Measurements from ENCODE around the gene SPOCK3. TPM values are rescaled to one million over a fixed set of nuclear protein-coding genes. Genes with fewer than 3 reads are reported as not detected.

SPOCK3 gene
- polyA plus RNA-seq, 1 experiment = not detected

DNA sequence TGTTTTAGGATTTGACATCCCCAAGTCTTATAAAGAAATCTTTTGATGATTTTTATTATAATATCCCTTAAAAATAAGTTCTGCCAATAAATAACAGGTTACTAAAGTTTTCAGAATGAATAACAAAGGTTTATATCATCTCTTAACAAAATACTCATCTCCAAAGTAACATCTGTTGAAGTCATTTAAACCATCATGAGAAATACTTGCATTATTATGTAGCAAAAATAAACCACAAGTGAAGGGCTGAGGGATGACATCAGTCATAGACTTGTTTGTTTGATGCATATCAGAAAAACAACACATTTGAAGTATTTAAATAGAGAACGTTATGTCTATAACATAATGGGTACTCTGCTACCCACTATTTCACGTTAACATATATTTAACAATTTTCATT lies 114.9 kb downstream of the SPOCK3 start:
- Histone ChIP-seq H3K9me3 (ENCODE audit: control insufficient read depth, insufficient read depth, low read length) (peaks cover 3% of the 10 kb centered on the region; the same call in 1 of the 2 replicates), H3K27me3 (ENCODE audit: control insufficient read depth, insufficient read depth, low read length) (no peaks in the 10 kb centered on the region), H3K4me3 (ENCODE audit: low read depth, low read length) (no peak overlapping the region), H3K27ac (ENCODE audit: low read depth, low read length) (no peak overlapping the region)
- ChIA-PET POLR2A (no interaction called here), CTCF (no interaction called here)
- TF ChIP-seq CTCF (IDR thresholded peaks at IDR 0.05; ENCODE audit: low read depth, low read length) = no peak
- no peak for DNase-seq (ENCODE audit: low read depth, low spot score)

- peaks cover 3% of the 10 kb centered on the region; the same call in 1 of the 2 replicates for H3K9me3 ChIP-seq (ENCODE audit: control insufficient read depth, insufficient read depth, low read length)
- H3K27me3 ChIP-seq (ENCODE audit: control insufficient read depth, insufficient read depth, low read length) = no peaks in the 10 kb centered on the region
- DNase-seq (ENCODE audit: low read depth, low spot score) = no peak
- POLR2A ChIA-PET = no interaction called here
- H3K4me3 ChIP-seq (ENCODE audit: low read depth, low read length) = no peak overlapping the region
- TF ChIP-seq CTCF (IDR thresholded peaks at IDR 0.05; ENCODE audit: low read depth, low read length) = no peak
- H3K27ac ChIP-seq (ENCODE audit: low read depth, low read length) = no peak overlapping the region
- CTCF ChIA-PET = no interaction called here
Measured at GRCh38 chr4:167117273-167117672, 117.0 kb downstream of the SPOCK3 start.

DNA sequence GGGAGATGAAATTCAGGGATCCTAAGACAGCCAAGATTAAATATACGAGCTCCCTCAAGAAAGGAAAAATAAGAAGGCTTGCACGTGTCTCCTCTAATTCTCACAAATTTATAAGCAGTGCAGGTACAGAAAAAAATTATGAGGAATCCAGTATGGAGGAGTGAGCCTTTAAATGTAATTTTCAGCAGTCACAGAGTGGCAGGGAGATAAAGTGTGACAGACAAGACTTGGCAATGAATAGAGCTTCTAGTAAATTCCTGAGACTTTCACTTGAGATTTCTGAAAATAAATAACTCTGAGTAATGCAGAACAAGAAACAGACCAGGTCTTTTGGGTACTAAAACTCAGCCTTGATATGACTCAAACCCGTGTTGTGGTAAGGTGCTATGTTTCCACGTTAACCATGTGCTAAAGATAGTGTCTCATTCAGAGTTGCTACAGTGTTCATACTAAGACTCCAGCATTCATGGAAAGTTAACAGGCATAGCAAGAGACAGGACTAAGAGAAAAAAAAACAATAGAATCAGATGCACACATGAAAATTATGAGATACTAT lies 119.8 kb downstream of the SPOCK3 start:
- ChIA-PET CTCF (interaction anchor here (1.5 kb wide), 1 partner anchor 92 kb away, joined by 3 read pairs; no protein-coding TSS in a partner anchor), POLR2A (no interaction called here)
- no peaks in the 10 kb centered on the region for H3K27me3 ChIP-seq (ENCODE audit: control insufficient read depth, insufficient read depth, low read length)
- TF ChIP-seq CTCF (IDR thresholded peaks at IDR 0.05; ENCODE audit: low read depth, low read length) = no peak
- no peak for DNase-seq (ENCODE audit: low read depth, low spot score)
- H3K4me3 ChIP-seq (ENCODE audit: low read depth, low read length) = no peak overlapping the region
- no peak overlapping the region for H3K27ac ChIP-seq (ENCODE audit: low read depth, low read length)
- 0 out of 2 replicates have a peak, but pooled peaks cover 3% of the 10 kb centered on the region for H3K9me3 ChIP-seq (ENCODE audit: control insufficient read depth, insufficient read depth, low read length)

DNA sequence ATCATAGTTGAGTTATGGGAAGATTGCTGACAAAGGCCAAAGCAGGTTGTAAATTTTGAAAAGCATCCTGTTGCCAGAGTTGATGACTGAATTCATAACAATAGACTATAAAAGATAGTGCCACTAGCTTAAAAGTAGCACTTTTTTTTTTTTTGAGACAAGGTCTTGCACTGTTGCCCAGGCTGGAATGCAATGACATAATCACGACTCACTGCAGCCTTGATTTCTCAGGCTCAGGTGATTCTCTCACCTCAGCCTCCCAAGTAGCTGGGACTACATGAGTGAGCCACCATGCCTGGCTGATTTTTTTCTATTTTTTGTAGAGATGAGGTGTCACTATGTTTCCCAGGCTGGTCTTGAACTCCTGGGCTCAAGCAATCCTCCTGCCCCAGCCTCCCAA lies 122.7 kb downstream of the SPOCK3 start:
- H3K27me3 ChIP-seq (ENCODE audit: control insufficient read depth, insufficient read depth, low read length) = no peaks in the 10 kb centered on the region
- POLR2A ChIA-PET = no interaction called here
- CTCF ChIA-PET = no interaction called here
- DNase-seq (ENCODE audit: low read depth, low spot score) = no peak
- no peak overlapping the region for H3K4me3 ChIP-seq (ENCODE audit: low read depth, low read length)
- no peaks in the 10 kb centered on the region for H3K9me3 ChIP-seq (ENCODE audit: control insufficient read depth, insufficient read depth, low read length)
- no peak overlapping the region for H3K27ac ChIP-seq (ENCODE audit: low read depth, low read length)
- TF ChIP-seq CTCF (IDR thresholded peaks at IDR 0.05; ENCODE audit: low read depth, low read length) = no peak

- no peak for TF ChIP-seq CTCF (IDR thresholded peaks at IDR 0.05; ENCODE audit: low read depth, low read length)
- Histone ChIP-seq H3K4me3 (ENCODE audit: low read depth, low read length) (no peak overlapping the region), H3K9me3 (ENCODE audit: control insufficient read depth, insufficient read depth, low read length) (no peaks in the 10 kb centered on the region), H3K27ac (ENCODE audit: low read depth, low read length) (no peak overlapping the region), H3K27me3 (ENCODE audit: control insufficient read depth, insufficient read depth, low read length) (no peaks in the 10 kb centered on the region)
- POLR2A ChIA-PET = no interaction called here
- CTCF ChIA-PET = interaction anchor here (0.5 kb wide), 1 partner anchor 97 kb away, joined by 3 read pairs; no protein-coding TSS in a partner anchor
- DNase-seq (ENCODE audit: low read depth, low spot score) = no peak
Measured at GRCh38 chr4:167111092-167111491, 123.2 kb downstream of the SPOCK3 start.

All from AG04450 (cell line).